HG03342 (cell line): ENCODE measurements around the gene PLEKHG5.
"Not testable (repeated sequence)": the region's sequence is repeated elsewhere in the genome, so short reads cannot be mapped to it uniquely, and the experiment has no call there.

Experiments used
- ATAC-seq: cut with Tn5 transposase; IDR thresholded peaks from one replicate; pipeline ENCODE4 v1.9.1; 2021; ENCODE audit warnings: mild to moderate bottlenecking, moderate library complexity; ENCODE audit not compliant: unreplicated experiment

Gene PLEKHG5

DNA sequence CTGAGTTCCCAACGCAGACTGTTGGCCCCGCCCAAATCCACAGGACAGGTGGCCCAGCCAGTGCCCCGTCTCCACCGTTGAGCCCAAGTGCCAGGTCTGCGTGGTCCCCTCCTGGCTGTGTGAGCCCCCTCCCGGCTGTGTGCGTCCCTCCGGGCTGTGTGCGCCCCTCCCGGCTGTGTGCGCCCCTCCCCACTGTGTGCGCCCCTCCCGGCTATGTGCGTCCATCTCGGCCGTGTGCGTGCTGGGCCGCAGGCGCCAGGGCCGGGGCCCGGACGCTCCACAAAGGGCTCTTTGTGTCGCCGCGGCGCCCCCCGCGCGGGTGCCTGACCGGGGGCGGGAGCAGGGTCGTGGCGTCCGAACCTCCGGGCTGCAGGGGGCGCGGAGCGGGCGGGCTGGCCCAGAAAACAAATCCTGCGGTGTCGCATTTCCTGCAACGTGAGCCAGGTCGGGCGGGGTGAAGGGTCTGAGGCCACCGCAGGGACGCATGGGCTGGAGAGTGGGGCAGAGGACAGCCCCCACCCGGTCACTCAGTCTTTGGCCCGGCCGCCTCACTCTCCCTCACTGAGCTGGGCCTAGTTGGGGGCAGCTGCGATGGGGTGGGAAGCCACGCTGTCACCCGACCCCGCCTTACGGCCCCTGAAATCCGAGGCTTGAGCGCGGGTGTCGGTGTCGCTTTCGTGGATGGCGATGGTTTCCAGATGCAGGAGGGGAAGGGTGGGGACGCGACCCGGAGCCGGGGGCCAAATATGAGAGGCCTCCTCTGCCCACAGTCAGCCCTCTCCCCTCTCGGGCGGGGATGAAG lies 44.2 kb downstream of the PLEKHG5 start:
- no peak for ATAC-seq

DNA sequence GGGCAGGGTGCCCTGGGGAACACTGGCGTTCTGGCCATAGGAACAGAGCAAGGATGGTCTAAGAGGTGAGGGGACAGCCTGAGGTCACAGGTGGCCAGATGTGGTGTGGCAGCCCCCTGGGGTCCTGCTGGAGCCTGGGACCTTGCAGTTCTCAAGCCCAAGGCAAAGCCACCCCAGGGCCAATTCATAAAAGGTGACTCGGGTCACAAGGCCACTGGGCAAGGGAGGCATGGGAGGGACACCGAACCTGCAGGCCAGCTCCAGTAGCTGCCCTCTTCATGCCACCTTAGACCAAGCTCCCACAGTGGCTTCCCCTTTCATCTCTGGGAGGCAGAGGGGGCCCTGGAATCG lies 44.8 kb downstream of the PLEKHG5 start:
- ATAC-seq = no peak

DNA sequence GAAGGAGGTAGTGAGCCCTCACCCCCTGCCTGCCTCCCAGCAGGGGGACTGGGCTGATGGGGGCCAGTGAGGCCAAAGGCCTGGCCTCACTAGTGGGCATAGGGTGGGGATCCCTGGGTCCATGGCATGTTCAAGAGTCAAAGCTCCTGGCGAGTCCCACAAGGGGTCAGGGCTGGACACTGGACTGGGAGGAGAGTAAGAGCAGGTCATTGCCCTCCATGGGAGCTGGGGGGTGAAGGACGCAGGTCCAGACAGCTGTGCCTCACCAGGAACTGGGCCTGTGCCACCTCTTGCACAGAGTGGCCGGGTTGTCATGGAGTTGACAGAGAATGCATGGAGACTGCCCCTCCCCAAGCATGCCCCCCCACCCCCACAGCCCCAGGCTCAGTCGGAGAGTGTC lies 45.5 kb downstream of the PLEKHG5 start:
- not testable (repeated sequence) for ATAC-seq

GRCh38 chr1:6445062-6445763 lies 46.3 kb downstream of the PLEKHG5 start:
- ATAC-seq = no peak

GRCh38 chr1:6444377-6444776 lies 47.1 kb downstream of the PLEKHG5 start:
- ATAC-seq = no peak

DNA sequence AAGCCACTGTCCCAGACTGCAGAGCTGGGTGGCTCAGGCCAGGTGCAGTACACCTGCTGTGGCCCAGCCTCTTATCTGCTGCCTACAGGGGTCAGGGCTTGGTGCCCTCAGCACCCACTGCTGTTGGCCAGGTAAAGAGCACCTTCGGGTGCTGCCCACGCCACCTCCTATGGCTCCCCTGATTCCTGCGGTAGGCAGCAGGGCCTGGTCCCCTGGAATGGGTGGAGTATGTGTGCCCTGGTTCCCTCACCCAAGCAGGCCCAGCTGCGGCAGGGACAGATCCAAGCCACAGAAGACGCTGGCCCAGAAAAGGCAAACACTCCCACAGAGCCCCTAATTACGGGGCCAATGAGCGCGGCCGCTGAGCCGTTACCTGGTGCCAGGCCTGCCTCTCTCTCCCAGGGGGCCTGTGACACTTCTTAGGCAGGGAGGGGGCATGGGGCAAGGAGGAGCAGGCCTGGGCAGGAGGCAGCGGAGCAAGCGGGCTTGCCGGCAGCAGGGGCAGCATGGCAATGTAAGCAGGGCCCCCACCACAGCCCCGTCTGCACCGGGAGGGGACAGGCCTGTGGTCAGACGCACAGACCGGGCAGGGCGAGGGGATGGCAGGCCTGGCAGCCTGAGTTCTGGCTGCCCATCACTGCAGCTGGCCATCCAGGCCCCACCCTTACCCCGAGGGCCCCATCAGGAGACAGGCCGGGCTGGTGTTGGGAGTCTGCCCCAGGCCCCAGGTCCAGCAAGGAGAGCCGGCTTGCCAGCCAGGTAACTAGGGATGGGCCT lies 47.9 kb downstream of the PLEKHG5 start:
- no peak for ATAC-seq

GRCh38 chr1:6441586-6441985 lies 49.9 kb downstream of the PLEKHG5 start:
- ATAC-seq = no peak

DNA sequence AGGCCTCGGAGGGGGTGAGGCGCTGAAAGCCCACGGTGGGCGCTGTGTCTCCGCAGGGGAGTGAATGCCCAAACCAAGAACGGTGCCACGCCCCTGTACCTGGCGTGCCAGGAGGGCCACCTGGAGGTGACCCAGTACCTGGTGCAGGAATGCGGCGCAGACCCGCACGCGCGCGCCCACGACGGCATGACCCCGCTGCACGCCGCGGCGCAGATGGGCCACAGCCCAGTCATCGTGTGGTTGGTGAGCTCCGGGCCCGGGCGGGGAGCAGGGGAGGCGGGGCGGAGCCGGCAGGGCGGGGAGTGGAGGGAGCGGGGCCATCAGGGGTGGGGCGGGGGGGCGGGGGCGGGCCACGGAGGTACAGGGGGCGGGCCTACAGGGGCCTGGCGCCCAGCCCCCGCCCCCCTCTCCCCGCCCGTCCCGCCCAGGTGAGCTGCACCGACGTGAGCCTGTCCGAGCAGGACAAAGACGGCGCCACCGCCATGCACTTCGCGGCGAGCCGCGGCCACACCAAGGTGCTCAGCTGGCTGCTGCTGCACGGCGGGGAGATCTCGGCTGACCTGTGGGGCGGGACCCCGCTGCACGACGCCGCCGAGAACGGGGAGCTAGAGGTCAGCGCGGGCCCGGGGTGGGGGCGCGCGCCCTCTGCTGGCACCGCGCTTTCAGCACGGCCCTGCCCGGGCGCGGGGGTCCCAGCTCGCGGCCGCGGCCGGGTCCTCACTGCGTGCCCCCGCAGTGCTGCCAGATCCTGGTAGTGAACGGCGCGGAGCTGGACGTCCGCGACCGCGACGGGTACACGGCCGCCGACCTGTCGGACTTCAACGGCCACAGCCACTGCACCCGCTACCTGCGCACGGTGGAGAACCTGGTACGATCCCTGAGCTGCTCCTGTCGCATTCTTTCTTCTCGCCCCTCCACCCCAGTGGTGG lies 51.0 kb downstream of the PLEKHG5 start:
- no peak for ATAC-seq

- no peak for ATAC-seq
Observed at GRCh38 chr1:6438047-6438525, 53.4 kb downstream of the PLEKHG5 start.

- not testable (repeated sequence) for ATAC-seq
Observed at GRCh38 chr1:6437012-6437700, 54.3 kb downstream of the PLEKHG5 start.

DNA sequence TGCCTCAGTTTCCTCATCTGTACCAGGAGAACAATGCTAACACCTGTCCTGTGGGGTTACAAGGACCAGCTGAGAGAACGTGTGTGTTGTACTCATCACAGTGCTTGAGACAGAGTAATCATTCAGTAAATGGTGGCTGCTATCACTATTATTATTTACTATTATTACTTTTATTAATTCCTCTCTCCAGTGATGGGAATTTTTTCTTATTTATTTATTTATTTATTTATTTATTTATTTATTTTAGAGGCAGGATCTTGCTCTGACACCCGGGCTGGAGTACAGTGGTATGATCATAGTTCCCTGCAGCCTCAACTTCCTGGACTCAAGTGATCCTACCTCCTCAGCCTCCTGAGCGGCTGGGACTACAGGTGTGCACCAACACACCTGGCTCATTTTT lies 55.2 kb downstream of the PLEKHG5 start:
- not testable (repeated sequence) for ATAC-seq

GRCh38 chr1:6435547-6435946 lies 55.9 kb downstream of the PLEKHG5 start:
- no peak for ATAC-seq

DNA sequence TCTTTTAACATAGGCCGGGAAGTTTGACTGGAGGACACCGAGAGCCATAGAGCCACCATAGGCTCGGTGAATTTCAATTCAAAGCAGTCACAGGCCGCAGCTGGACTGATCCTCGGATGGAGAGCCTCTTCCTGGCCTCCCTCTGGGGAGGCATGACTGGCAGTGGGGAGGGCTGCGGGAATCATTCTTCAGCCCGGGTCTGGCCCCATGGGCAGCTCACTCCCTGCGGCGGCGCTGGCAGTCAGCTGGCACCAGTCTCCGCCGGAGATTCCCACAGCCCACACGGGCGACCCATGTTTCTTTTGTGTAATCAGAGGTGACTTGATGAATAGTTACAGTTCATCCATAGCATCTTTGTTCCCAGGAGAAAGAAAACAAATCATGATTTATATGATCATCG lies 56.3 kb downstream of the PLEKHG5 start:
- ATAC-seq = no peak

DNA sequence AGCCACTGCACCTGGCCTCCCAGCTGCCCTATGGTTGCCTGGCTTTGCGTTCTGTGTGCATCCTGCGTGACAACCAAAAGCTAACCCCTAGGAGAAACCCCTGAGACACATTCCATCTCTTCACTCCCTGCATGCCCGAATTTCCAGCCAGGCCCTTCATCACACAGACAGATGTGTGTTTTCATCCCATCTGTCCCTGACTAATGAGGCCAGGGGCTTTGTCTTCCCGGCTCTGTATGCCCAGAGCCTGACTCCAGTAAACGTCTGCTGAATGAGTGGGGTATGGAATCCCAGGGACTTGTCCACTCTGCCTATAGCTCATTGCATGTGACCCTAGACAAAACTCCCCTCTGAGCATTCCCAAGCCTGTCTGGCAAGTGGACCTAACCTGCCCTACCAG lies 57.3 kb downstream of the PLEKHG5 start:
- no peak for ATAC-seq

- ATAC-seq = not testable (repeated sequence)
Observed at GRCh38 chr1:6431645-6432579, 59.6 kb downstream of the PLEKHG5 start.

DNA sequence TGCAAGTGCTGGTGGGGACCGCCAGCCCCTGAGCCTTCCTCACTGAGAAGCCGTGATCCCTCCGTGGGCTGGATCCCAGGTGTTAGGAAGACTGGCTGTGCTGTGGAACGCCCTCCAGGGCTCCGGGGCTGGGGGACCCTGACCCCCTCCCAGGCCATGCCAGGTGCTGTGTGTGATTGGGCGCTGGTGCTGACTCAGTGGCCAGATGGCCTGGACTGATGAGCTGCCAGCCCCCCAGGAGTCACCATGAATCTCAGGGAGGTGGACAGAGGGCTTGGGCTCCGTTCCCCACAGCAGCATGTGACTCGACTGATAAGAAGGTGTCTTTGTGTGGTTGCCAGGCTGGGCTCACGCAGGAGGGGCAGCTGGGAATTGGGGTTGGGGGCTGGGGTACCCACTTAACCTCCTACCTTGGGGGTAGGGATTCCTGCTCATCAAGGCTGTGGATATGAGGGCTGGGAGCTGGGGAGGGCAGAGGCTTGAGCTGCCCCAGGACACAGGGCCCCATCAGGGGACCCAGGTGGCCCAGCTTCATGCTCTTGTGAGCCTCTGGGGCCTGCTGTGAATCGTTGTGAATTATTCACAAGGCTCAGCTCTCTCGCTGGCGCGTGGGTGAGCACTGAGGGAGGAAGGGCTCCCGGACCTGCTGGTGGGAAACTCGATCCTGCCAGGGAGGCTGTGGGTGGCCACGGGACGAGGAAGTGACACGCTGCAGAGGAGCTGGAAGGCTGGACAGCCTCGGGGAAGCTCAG lies 61.6 kb downstream of the PLEKHG5 start:
- ATAC-seq = not testable (repeated sequence)

- ATAC-seq = not testable (repeated sequence)
Observed at GRCh38 chr1:6428453-6428852, 63.0 kb downstream of the PLEKHG5 start.
